Psoas muscle (tissue), 8 donors: Measurements from ENCODE around the gene TAX1BP1. TPM values are rescaled to one million over a fixed set of nuclear protein-coding genes. Genes with fewer than 3 reads are reported as not detected.

Experiments
- ATAC-seq, 4 donors: fragments of 200-7000 bp; cut with Tn5 transposase; one replicate each; pipeline ENCODE4 v1.9.1; 2020; ENCODE audit warnings: moderate library complexity in 3 of 4, mild to moderate bottlenecking in 2 of 4
- DNase-seq, 2 donors: peaks; one replicate each; pipeline ENCODE4 v3.0.0-alpha.2; 2020
- H3K27ac ChIP-seq: fragments of 200-600 bp; one replicate; pipeline ENCODE4 v1.8.0; 2022
- H3K27me3 ChIP-seq, 3 donors: fragments of 200-600 bp in 1 of 3; one replicate each; pipeline versions ENCODE4 v1.6.1 to v1.8.0; 2013 to 2022; ENCODE audit warnings: low read length in 2 of 3, mild to moderate bottlenecking in 2 of 3, moderate library complexity in 1 of 3; ENCODE audit not compliant: insufficient read depth in 3 of 3
- H3K36me3 ChIP-seq, 2 donors: fragments of 200-600 bp in 1 of 2; one replicate each; pipeline versions ENCODE4 v1.6.1 to v1.8.0; 2013 to 2022; ENCODE audit warnings: low read depth in 1 of 2, mild to moderate bottlenecking in 1 of 2, moderate library complexity in 1 of 2; ENCODE audit not compliant: insufficient read depth in 1 of 2
- H3K4me1 ChIP-seq: fragments of 200-600 bp; one replicate; pipeline ENCODE4 v1.8.0; 2022
- H3K4me3 ChIP-seq: fragments of 200-600 bp; one replicate; pipeline ENCODE4 v1.8.0; 2022; ENCODE audit warnings: mild to moderate bottlenecking
- H3K9me3 ChIP-seq: fragments of 200-600 bp; one replicate; pipeline ENCODE4 v1.8.0; 2022
- CTCF ChIP-seq: fragments of 200-600 bp; IDR thresholded peaks from one replicate; pipeline ENCODE4 v1.8.0; 2022; ENCODE audit warnings: antibody characterized with exemption
- WGBS, 3 donors: extraction: QIAGEN DNeasy Blood & Tissue Kit; methylation state at CpG; one replicate each; pipeline versions ENCODE4 v1.1.6 to v1.1.7; 2013; 5-methylcytosine and 5-hydroxymethylcytosine counted together
- intact Hi-C, 2 donors: fragments of 100-400 bp; cut with DNase I; formaldehyde crosslinking; loops; one replicate each; pipeline versions ENCODE4 v1.11.0 to v1.14.2; 2022
- polyA plus RNA-seq, 3 donors: library from polyadenylated mRNA; stranded (reverse); fragments of 200-250 nt; gene quantifications; one replicate each; pipeline ENCODE4 v1.2.3, GENCODE V29; 2013
- total RNA-seq, 4 donors: library from RNA; stranded (reverse); fragmentation: NEBNext Ultra II Directional in 2 of 4; extraction: Animal tissue kit (Norgen Biotek cat#: 25700) in 2 of 4; gene quantifications; one replicate each; pipeline versions ENCODE4 v1.2.1 to v1.2.4, GENCODE V29; 2021 to 2023
- donor health status: healthy with polysubstance abuse.
- donor health status: DM: no; HTN: no; CAD: no; lungs with moderate emphysema.
- donor health status: Bipolar disorder and iron deficiency.
- donor health status: healthy.
- donor health status: DM: yes; HTN: yes; CAD: no.
- donor health status: DM: no; HTN: no; CAD: no.
- donor health status: DM: no; HTN: no; CAD: no.
- donor health status: DM: yes; HTN: yes; CAD: no.

The TAX1BP1 gene
- total and polyA plus RNA-seq, 7 donors = 65.9 to 171 (median 123) TPM

GRCh38 chr7:27866256-27866655 is 126.3 kb downstream of the TAX1BP1 start:
- no peak for TF ChIP-seq CTCF
- no peaks in the 10 kb centered on the region for H3K9me3 ChIP-seq
- H3K27me3 ChIP-seq = no peaks in the 10 kb centered on the region
- ATAC-seq = no peak
- no peak overlapping the region for H3K4me3 ChIP-seq
- no peaks in the 10 kb centered on the region for H3K36me3 ChIP-seq
- DNase-seq = no peak
- no peak overlapping the region for H3K27ac ChIP-seq
- WGBS, 3 donors = 46 to 67% (median 47%) methylated on average over 2 of the region's 2 CpGs
- intact Hi-C loops = no loop called here
- H3K4me1 ChIP-seq = no peaks in the 10 kb centered on the region

- no peak for ATAC-seq
- no peak overlapping the region for H3K27ac ChIP-seq
- WGBS, 3 donors = 81 to 85% (median 82%) methylated on average over 17 of the region's 17 CpGs
- H3K27me3 ChIP-seq = no peaks in the 10 kb centered on the region
- intact Hi-C loops = no loop called here
- no peaks in the 10 kb centered on the region for H3K9me3 ChIP-seq
- no peak overlapping the region for H3K4me3 ChIP-seq
- H3K36me3 ChIP-seq = no peaks in the 10 kb centered on the region
- TF ChIP-seq CTCF = no peak
- DNase-seq = no peak
- H3K4me1 ChIP-seq = no peaks in the 10 kb centered on the region
Measured at GRCh38 chr7:27866828-27867672, 127.1 kb downstream of the TAX1BP1 start.

DNA sequence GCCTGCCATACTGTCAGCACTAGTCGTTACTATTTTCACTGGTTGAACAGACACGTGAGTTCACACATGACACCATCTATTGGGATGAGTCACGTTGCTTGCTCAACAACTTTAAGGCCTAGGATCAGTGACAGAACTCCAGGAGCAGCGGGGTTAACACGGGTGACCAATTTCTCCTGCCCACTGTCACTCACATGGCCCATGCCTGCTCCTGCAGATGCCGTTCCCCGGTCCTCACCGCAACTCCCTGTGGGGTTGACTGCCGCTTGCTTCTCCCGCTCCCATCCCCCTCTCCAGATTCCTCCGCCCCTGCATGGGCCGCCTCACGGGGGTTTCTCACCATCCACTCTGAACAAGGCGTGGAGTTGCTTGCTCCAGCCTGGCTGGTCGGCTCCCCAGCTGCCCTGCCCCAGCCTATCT is 128.2 kb downstream of the TAX1BP1 start:
- ATAC-seq (peak in 2 of 4 donors; percentile 46 to 65), DNase-seq (no peak)
- no peak for TF ChIP-seq CTCF
- Histone ChIP-seq H3K27ac (no peak overlapping the region), H3K9me3 (no peaks in the 10 kb centered on the region), H3K36me3 (no peaks in the 10 kb centered on the region), H3K4me3 (no peak overlapping the region), H3K27me3 (no peaks in the 10 kb centered on the region), H3K4me1 (peaks cover 4% of the 10 kb centered on the region)
- WGBS, 3 donors = 88 to 91% (median 90%) methylated on average over 15 of the region's 15 CpGs
- intact Hi-C loops = no loop called here

- DNase-seq = no peak
- no peak overlapping the region for H3K4me3 ChIP-seq
- H3K9me3 ChIP-seq = no peaks in the 10 kb centered on the region
- H3K4me1 ChIP-seq = peaks cover 6% of the 10 kb centered on the region
- intact Hi-C loops = no loop called here
- no peak for TF ChIP-seq CTCF
- no peak for ATAC-seq
- H3K36me3 ChIP-seq = no peaks in the 10 kb centered on the region
- H3K27ac ChIP-seq = no peak overlapping the region
- WGBS, 3 donors = 94 to 95% (median 95%) methylated on average over 7 of the region's 7 CpGs
- H3K27me3 ChIP-seq = no peaks in the 10 kb centered on the region
Measured at GRCh38 chr7:27869056-27869455, 129.1 kb downstream of the TAX1BP1 start.
